Liver (tissue), 3 donors: ENCODE results near the gene ATF4.

Experiments
- CTCF ChIP-seq: fragments of 150-350 bp; IDR thresholded peaks from 2 replicates; pipeline ENCODE4 v1.5.1; 2017; ENCODE audit warnings: improper control_type of control experiment, low read depth, low read length; ENCODE audit not compliant: missing input control
- HNF4A ChIP-seq, 2 donors: conservative IDR thresholded peaks; 2 replicates each; pipeline ENCODE4 v1.6.1; 2016; ENCODE audit warnings: antibody characterized with exemption in 2 of 2, mild to moderate bottlenecking in 2 of 2
- MAX ChIP-seq: IDR thresholded peaks from 2 replicates; pipeline ENCODE4 v1.6.1; 2016; ENCODE audit warnings: antibody characterized with exemption
- RAD21 ChIP-seq, 2 donors: IDR thresholded peaks; 2 replicates each; pipeline ENCODE4 v1.6.1; 2016; ENCODE audit warnings: antibody characterized with exemption in 2 of 2, mild to moderate bottlenecking in 2 of 2
- REST ChIP-seq: IDR thresholded peaks from 2 replicates; pipeline ENCODE4 v1.6.1; 2016; ENCODE audit warnings: antibody characterized with exemption, mild to moderate bottlenecking
- TAF1 ChIP-seq: conservative IDR thresholded peaks from 2 replicates; pipeline ENCODE4 v1.6.1; 2016; ENCODE audit warnings: antibody characterized with exemption, mild to moderate bottlenecking
- donor health status: healthy.
- donor health status: healthy.

- TF ChIP-seq CTCF = no peak
- no peak for TF ChIP-seq MAX
- no peak for TF ChIP-seq RAD21 (IDR thresholded peaks at IDR 0.05)
- no peak for TF ChIP-seq REST
- no peak for TF ChIP-seq HNF4A (conservative IDR thresholded peaks at IDR 0.05)
- no peak for TF ChIP-seq TAF1
Observed at GRCh38 chr22:39528080-39528661, 7.8 kb downstream of the ATF4 start.
